GM18499 (cell line): ENCODE measurements around the gene ST14.
"Not testable (repeated sequence)": the region's sequence is repeated elsewhere in the genome, so short reads cannot be mapped to it uniquely, and the experiment has no call there.

Experiments
- ATAC-seq: cut with Tn5 transposase; IDR thresholded peaks from one replicate; pipeline ENCODE4 v1.9.1; 2021; ENCODE audit warnings: moderate number of reproducible peaks; ENCODE audit not compliant: insufficient read depth, unreplicated experiment

The ST14 gene

GRCh38 chr11:130218501-130219070 is 59.0 kb downstream of the ST14 start:
- no peak for ATAC-seq

- no peak for ATAC-seq
These were observed 59.6 kb downstream of the ST14 start for GRCh38 chr11:130219148-130219547.

- no peak for ATAC-seq
These were observed 60.9 kb downstream of the ST14 start for GRCh38 chr11:130220311-130221035.

GRCh38 chr11:130223291-130223971 is 63.8 kb downstream of the ST14 start:
- no peak for ATAC-seq

GRCh38 chr11:130227373-130227772 is 67.8 kb downstream of the ST14 start:
- ATAC-seq, result no peak

GRCh38 chr11:130233486-130233885 is 73.9 kb downstream of the ST14 start:
- not testable (repeated sequence) for ATAC-seq

GRCh38 chr11:130233888-130234287 is 74.3 kb downstream of the ST14 start:
- ATAC-seq, result not testable (repeated sequence)

- no peak for ATAC-seq
These were observed 74.7 kb downstream of the ST14 start for GRCh38 chr11:130234315-130234714.

GRCh38 chr11:130237282-130238006 is 77.9 kb downstream of the ST14 start:
- no peak for ATAC-seq

GRCh38 chr11:130241713-130242112 is 82.1 kb downstream of the ST14 start:
- no peak for ATAC-seq

GRCh38 chr11:130243816-130244215 is 84.2 kb downstream of the ST14 start:
- ATAC-seq, result peak; percentile 46

GRCh38 chr11:130244848-130245247 is 85.3 kb downstream of the ST14 start:
- ATAC-seq, result no peak

GRCh38 chr11:130245375-130245774 is 85.8 kb downstream of the ST14 start:
- not testable (repeated sequence) for ATAC-seq

- ATAC-seq, result no peak
These were observed 86.7 kb downstream of the ST14 start for GRCh38 chr11:130246270-130246669.

- no peak for ATAC-seq
These were observed 87.2 kb downstream of the ST14 start for GRCh38 chr11:130246738-130247137.

- no peak for ATAC-seq
These were observed 87.7 kb downstream of the ST14 start for GRCh38 chr11:130247319-130247718.

GRCh38 chr11:130249371-130249770 is 89.8 kb downstream of the ST14 start:
- ATAC-seq, result no peak

GRCh38 chr11:130249929-130250328 is 90.3 kb downstream of the ST14 start:
- ATAC-seq, result not testable (repeated sequence)

GRCh38 chr11:130251763-130252162 is 92.2 kb downstream of the ST14 start:
- not testable (repeated sequence) for ATAC-seq
